GM12878 (cell line): ENCODE measurements around the gene PLXNB2. TPM values are rescaled to one million over a fixed set of nuclear protein-coding genes. Genes with fewer than 3 reads are reported as not detected.

Experiments used
- ATAC-seq: fragments of 200-7000 bp; cut with Tn5 transposase; 3 replicates; pipeline ENCODE4 v1.9.1; 2020; ENCODE audit warnings: mild to moderate bottlenecking, moderate library complexity
- BruUV-seq: library from RNA; stranded (reverse); fragments of 400-500 nt; replicated peaks from 2 replicates; lab custom pipeline; 2021; lab: Mats Ljungman, UMichigan
- CTCF ChIA-PET: fragments of 300-600 bp; sonication (Branson Sonifier 250); formaldehyde crosslinking; extraction: SDS; loops from one replicate; lab custom pipeline; 2021; ENCODE audit warnings: inconsistent platforms; lab: Yijun Ruan, JAX
- POLR2A ChIA-PET: fragments of 350-600 bp; formaldehyde crosslinking; extraction: SDS; loops from one replicate; lab custom pipeline; 2021; ENCODE audit warnings: inconsistent platforms; lab: Charles Lee
- RAD21 ChIA-PET: fragments of 300-600 bp; sonication (Branson Sonifier 250); formaldehyde crosslinking; loops from one replicate; lab custom pipeline; 2023; ENCODE audit warnings: antibody characterized with exemption; ENCODE audit not compliant: unreplicated experiment; lab: Charles Lee
- SMC1A ChIA-PET: fragments of 300-600 bp; sonication (Branson Sonifier 250); formaldehyde crosslinking; loops from one replicate; lab custom pipeline; 2023; ENCODE audit not compliant: unreplicated experiment, uncharacterized antibody; lab: Charles Lee
- DNase-seq: peaks from one replicate; pipeline ENCODE4 v3.0.0-alpha.2; 2011; ENCODE audit warnings: low read depth, low spot score
- FAIRE-seq: peaks from 3 replicates; lab custom pipeline; 2011; peaks lifted over from hg19 to GRCh38; lab: Jason Lieb, UNC
- H2AFZ ChIP-seq: 2 replicates; pipeline ENCODE4 v1.6.0; 2011; ENCODE audit warnings: low read depth, low read length, control low read depth; ENCODE audit not compliant: control insufficient read depth
- H3K27ac ChIP-seq: 2 replicates; pipeline ENCODE4 v1.5.1; 2011; ENCODE audit warnings: control low read depth; ENCODE audit not compliant: control insufficient read depth, insufficient read depth
- H3K27me3 ChIP-seq, 2 experiments: replicated peaks in 1 of 2; 2 replicates each; pipeline versions ENCODE4 v1.6.0 to v1.6.1; 2011; ENCODE audit warnings: low read length in 1 of 2; ENCODE audit not compliant: control insufficient read depth in 2 of 2, insufficient read depth in 2 of 2
- H3K36me3 ChIP-seq, 2 experiments: 2 replicates each; pipeline ENCODE4 v1.5.1; 2011; ENCODE audit warnings: low read length in 1 of 2; ENCODE audit not compliant: control insufficient read depth in 2 of 2, insufficient read depth in 2 of 2
- H3K4me1 ChIP-seq: 2 replicates; pipeline ENCODE4 v1.6.1; 2011; ENCODE audit warnings: mild to moderate bottlenecking, low read length, moderate library complexity, mixed read lengths; ENCODE audit not compliant: control insufficient read depth, insufficient read depth
- H3K4me2 ChIP-seq: 2 replicates; pipeline ENCODE4 v1.6.0; 2011; ENCODE audit warnings: control low read depth; ENCODE audit not compliant: control insufficient read depth, insufficient read depth
- H3K4me3 ChIP-seq: fragments of 200-600 bp; sonication (generic); 2 replicates; pipeline ENCODE4 v1.5.1; 2016
- H3K79me2 ChIP-seq: 2 replicates; pipeline ENCODE4 v1.6.0; 2011; ENCODE audit warnings: low read length; ENCODE audit not compliant: control insufficient read depth, insufficient read depth
- H3K9ac ChIP-seq: 2 replicates; pipeline ENCODE4 v1.8.0; 2011; ENCODE audit warnings: low read length, control low read depth, mixed read lengths; ENCODE audit not compliant: control insufficient read depth, insufficient read depth
- H3K9me3 ChIP-seq: replicated peaks from 3 replicates; pipeline ENCODE4 v1.5.1; 2011; ENCODE audit warnings: mild to moderate bottlenecking, low read length; ENCODE audit not compliant: control insufficient read depth, insufficient read depth
- H4K20me1 ChIP-seq: 2 replicates; pipeline ENCODE4 v1.6.0; 2011; ENCODE audit not compliant: control insufficient read depth, insufficient read depth
- ASH2L ChIP-seq: fragments of 300-600, 200-600 bp; sonication (generic); IDR thresholded peaks from 2 replicates; pipeline ENCODE4 v1.6.1; 2017; ENCODE audit warnings: low read depth, mild to moderate bottlenecking, borderline replicate concordance
- EED ChIP-seq: sonication (generic); IDR thresholded peaks from 2 replicates; pipeline ENCODE4 v1.6.1; 2016; ENCODE audit warnings: antibody characterized with exemption, low read depth
- HDGF ChIP-seq: fragments of 450-650 bp; IDR thresholded peaks from 2 replicates; pipeline ENCODE4 v1.6.1; 2016; ENCODE audit warnings: antibody characterized with exemption
- IKZF1 ChIP-seq: fragments of 450-650 bp; conservative IDR thresholded peaks from 2 replicates; pipeline ENCODE4 v1.6.1; 2017; ENCODE audit warnings: antibody characterized with exemption, mild to moderate bottlenecking
- MXI1 ChIP-seq: fragments of 150-350 bp; IDR thresholded peaks from 2 replicates; pipeline ENCODE4 v1.6.1; 2011; ENCODE audit warnings: low read depth, mild to moderate bottlenecking, inconsistent platforms, low read length, improper control_type of control experiment
- POLR2AphosphoS5 ChIP-seq: IDR thresholded peaks from 2 replicates; pipeline ENCODE4 v1.6.1; 2011; ENCODE audit warnings: mild to moderate bottlenecking, low read length, inconsistent platforms
- RBBP5 ChIP-seq: fragments of 200-600 bp; sonication (generic); conservative IDR thresholded peaks from 2 replicates; pipeline ENCODE4 v1.6.1; 2016
- ZNF274 ChIP-seq: IDR thresholded peaks from one replicate; pipeline ENCODE4 v1.8.0; 2011; ENCODE audit not compliant: insufficient read length, insufficient read depth
- WGBS: methylation state at CpG from one replicate; pipeline ENCODE4 v1.1.6; 2016; ENCODE audit warnings: low lambda C conversion rate; ENCODE audit not compliant: insufficient replicate concordance, insufficient coverage; ENCODE audit errors: missing lambda C conversion rate; 5-methylcytosine and 5-hydroxymethylcytosine counted together
- in situ Hi-C: fragments of 300-500 bp; cut with MboI; formaldehyde crosslinking; loops from 9 replicates; pipeline ENCODE4 v1.14.3; 2018; ENCODE audit warnings: mixed read lengths
- intact Hi-C: fragments of 100-400 bp; cut with micrococcal nuclease; formaldehyde crosslinking; loops from one replicate; pipeline ENCODE4 v1.14.2; 2022; ENCODE audit not compliant: unreplicated experiment
- polyA plus RNA-seq, 11 experiments: library from polyadenylated mRNA; depleted of rRNA in 4 of 11; unstranded in 6 of 11; stranded (reverse) in 5 of 11; fragments of >200 nt; fragmentation: Nextera tagmentation in 4 of 11; fragmentation: Illumina TruSeq in 1 of 11; extraction: Ambion mirVana in 4 of 11; extraction: Trizol in 1 of 11; gene quantifications; 1 replicate in 1 of 11; 2 replicates in 10 of 11; pipeline versions ENCODE4 v1.2.1 to v1.2.3, GENCODE V29; 2011 to 2016; ENCODE audit warnings: inconsistent platforms in 2 of 11, missing spikeins in 2 of 11, low read depth in 1 of 11
- total RNA-seq, 4 experiments: library from RNA; depleted of rRNA in 3 of 4; stranded (reverse); fragments of >200 nt in 3 of 4; fragmentation: Illumina TruSeq in 1 of 4; extraction: Trizol in 1 of 4; gene quantifications; 2 replicates each; pipeline versions ENCODE4 v1.2.1 to v1.2.3, GENCODE V29; 2013 to 2021
- TF ChIP-seq, protein P1 (sequence below), 3 experiments: IDR thresholded peaks in 2 of 3; conservative IDR thresholded peaks in 1 of 3; 2 replicates each; pipeline ENCODE4 v1.5.1; 2011; ENCODE audit warnings: low read depth in 3 of 3, low read length in 3 of 3, mild to moderate bottlenecking in 3 of 3, control low read depth in 2 of 3, moderate library complexity in 2 of 3, inconsistent platforms in 1 of 3, mixed read lengths in 1 of 3; ENCODE audit not compliant: control insufficient read depth in 2 of 3, insufficient read depth in 1 of 3; ENCODE audit errors: extremely low read depth in 1 of 3

PLXNB2 gene
- total and polyA plus RNA-seq, 10 of the 15 experiments (the other 5 are each of a cell fraction or from before 2014, with no cell fraction given) = 0.68 to 134 (median 41.9) TPM

DNA sequence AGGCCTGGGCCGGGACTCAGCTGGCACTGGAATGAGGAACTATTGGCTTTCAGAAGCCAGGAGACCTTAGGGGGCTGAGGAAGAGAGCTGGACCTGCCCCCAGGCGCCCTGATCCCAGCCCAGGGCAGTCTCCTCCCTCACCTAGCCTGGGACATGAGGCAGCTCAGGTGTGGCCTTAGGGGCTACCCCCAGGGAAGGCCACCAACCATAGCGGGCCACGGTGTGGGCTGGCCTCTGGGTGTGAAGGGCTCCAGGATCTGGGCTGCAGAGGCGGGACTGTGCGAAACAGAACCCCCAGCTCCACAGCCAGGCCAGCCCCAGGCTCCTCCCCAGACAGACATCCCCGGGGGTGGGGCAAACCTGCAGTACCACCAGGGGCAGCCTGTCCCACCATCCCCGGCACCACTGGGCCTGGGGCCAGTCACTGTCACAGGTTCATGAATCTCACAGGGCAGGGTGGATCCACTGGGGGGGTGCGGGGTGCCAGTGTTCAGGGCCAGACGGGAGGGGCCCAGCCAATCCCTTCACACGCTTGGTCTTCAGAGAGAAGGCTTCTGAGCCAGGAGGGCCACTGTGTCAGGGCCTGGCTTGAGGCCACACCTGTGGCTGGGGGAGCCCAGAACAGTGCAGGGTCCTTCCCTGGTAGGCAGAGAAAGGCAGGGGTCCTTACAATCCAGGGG lies 3.5 kb downstream of the PLXNB2 start:
- SMC1A ChIA-PET = interaction anchor here (1.5 to 4.2 kb wide), 2 partner anchors 10 to 11 kb away, joined by 5 to 21 read pairs; no protein-coding TSS in a partner anchor
- ATAC-seq = peak; percentile 43

More for the DNA sequence above, 3.5 kb downstream of the PLXNB2 start:
- H3K79me2 ChIP-seq = peaks cover 78% of the 10 kb centered on the region
- FAIRE-seq = peak; percentile 54
- in situ Hi-C loops = no loop called here
- H4K20me1 ChIP-seq = peaks cover 4% of the 10 kb centered on the region; the same call in 1 of the 2 replicates
- ChIA-PET CTCF (interaction anchor here (0.7 to 4.0 kb wide), 9 partner anchors 9 to 317 kb away, joined by 3 to 19 read pairs (median 10); partner anchors contain the start of gene DENND6B), POLR2A (interaction anchor here (0.8 to 3.8 kb wide), 6 partner anchors 10 to 60 kb away, joined by 3 to 22 read pairs (median 6); no protein-coding TSS in a partner anchor), RAD21 (interaction anchor here (1.5 to 3.8 kb wide), 4 partner anchors 8 to 38 kb away, joined by 3 to 13 read pairs (median 8); no protein-coding TSS in a partner anchor)
- H3K4me1 ChIP-seq = peaks cover 59% of the 10 kb centered on the region
- peak overlapping the region; percentile 60; the same call in 1 of the 2 replicates for H3K9ac ChIP-seq
- peak overlapping the region; percentile 91; the same call in 1 of the 2 replicates for H3K4me3 ChIP-seq
- BruUV-seq = no TSS peak
- intact Hi-C loops = no loop called here
- peak overlapping the region; percentile 78 for H3K27ac ChIP-seq
- TF ChIP-seq, protein P1, sequence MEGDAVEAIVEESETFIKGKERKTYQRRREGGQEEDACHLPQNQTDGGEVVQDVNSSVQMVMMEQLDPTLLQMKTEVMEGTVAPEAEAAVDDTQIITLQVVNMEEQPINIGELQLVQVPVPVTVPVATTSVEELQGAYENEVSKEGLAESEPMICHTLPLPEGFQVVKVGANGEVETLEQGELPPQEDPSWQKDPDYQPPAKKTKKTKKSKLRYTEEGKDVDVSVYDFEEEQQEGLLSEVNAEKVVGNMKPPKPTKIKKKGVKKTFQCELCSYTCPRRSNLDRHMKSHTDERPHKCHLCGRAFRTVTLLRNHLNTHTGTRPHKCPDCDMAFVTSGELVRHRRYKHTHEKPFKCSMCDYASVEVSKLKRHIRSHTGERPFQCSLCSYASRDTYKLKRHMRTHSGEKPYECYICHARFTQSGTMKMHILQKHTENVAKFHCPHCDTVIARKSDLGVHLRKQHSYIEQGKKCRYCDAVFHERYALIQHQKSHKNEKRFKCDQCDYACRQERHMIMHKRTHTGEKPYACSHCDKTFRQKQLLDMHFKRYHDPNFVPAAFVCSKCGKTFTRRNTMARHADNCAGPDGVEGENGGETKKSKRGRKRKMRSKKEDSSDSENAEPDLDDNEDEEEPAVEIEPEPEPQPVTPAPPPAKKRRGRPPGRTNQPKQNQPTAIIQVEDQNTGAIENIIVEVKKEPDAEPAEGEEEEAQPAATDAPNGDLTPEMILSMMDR (IDR thresholded peaks at IDR 0.05 in 2 of 3, conservative IDR thresholded peaks at IDR 0.05 in 1 of 3; ENCODE audit: control insufficient read depth in 2 of 3, extremely low read depth in 1 of 3, insufficient read depth in 1 of 3, low read depth in 3 of 3, low read length in 3 of 3) = peak in 1 of 3 experiments; percentile 22; a peak in 2 of 6 replicates
- TF ChIP-seq ASH2L = no peak
- TF ChIP-seq POLR2AphosphoS5 = no peak
- TF ChIP-seq IKZF1 = peak; percentile 28; the same call in 1 of the 2 replicates
- TF ChIP-seq HDGF = peak; percentile 38; the same call in 1 of the 2 replicates
- 0 out of 2 replicates have a peak, but pooled peaks have one; percentile 42 for TF ChIP-seq EED
- no peak for TF ChIP-seq MXI1
- no peak for TF ChIP-seq RBBP5
- TF ChIP-seq ZNF274 = no peak
- WGBS = 59% methylated on average over 11 of the region's 11 CpGs
- no peak for DNase-seq
- H3K27me3 ChIP-seq = no peaks in the 10 kb centered on the region
- H3K4me2 ChIP-seq = peak overlapping the region; percentile 94
- H3K9me3 ChIP-seq = no peaks in the 10 kb centered on the region
- H3K36me3 ChIP-seq = peaks cover 2 to 3% of the 10 kb centered on the region in 2 experiments; a peak in 2 of 4 replicates
- no peak overlapping the region for H2AFZ ChIP-seq
